Activated CD8-positive, alpha-beta T cell treated with anti-CD3 and anti-CD28 coated beads, Interleukin-2, amount 10 ng/mL, durations not matched to agents 7 days and 5 days (primary cell): ENCODE measurements around the gene CTNND2. TPM values are rescaled to one million over a fixed set of nuclear protein-coding genes. Genes with fewer than 3 reads are reported as not detected.

Experiments used
- ATAC-seq: fragments of 150-1000 bp; cut with Tn5 transposase; one replicate; pipeline ENCODE4 v1.10.0; 2021; ENCODE audit warnings: moderate library complexity
- CTCF ChIA-PET: fragments of 350-600 bp; sonication (Branson Sonifier 250); formaldehyde crosslinking; loops from one replicate; lab custom pipeline; 2021; ENCODE audit warnings: antibody characterized with exemption; lab: Charles Lee
- POLR2A ChIA-PET: fragments of 350-600 bp; sonication (Branson Sonifier 250); formaldehyde crosslinking; loops from one replicate; lab custom pipeline; 2021; ENCODE audit warnings: antibody characterized with exemption; lab: Charles Lee
- DNase-seq: peaks from one replicate; pipeline ENCODE4 v3.0.0-alpha.2; 2020
- H3K27ac Mint-ChIP-seq: one replicate; pipeline ENCODE4 v1.8.0; 2021; ENCODE audit warnings: mild to moderate bottlenecking, mixed read lengths
- H3K27me3 Mint-ChIP-seq: one replicate; pipeline ENCODE4 v1.8.0; 2021; ENCODE audit warnings: low read depth, mixed read lengths
- H3K36me3 Mint-ChIP-seq: one replicate; pipeline ENCODE4 v1.8.0; 2021; ENCODE audit warnings: low read depth, mixed read lengths
- H3K4me1 Mint-ChIP-seq: one replicate; pipeline ENCODE4 v1.8.0; 2021; ENCODE audit warnings: low read depth, mixed read lengths
- H3K4me3 Mint-ChIP-seq: one replicate; pipeline ENCODE4 v1.8.0; 2021; ENCODE audit warnings: mild to moderate bottlenecking, mixed read lengths
- H3K9me3 Mint-ChIP-seq: one replicate; pipeline ENCODE4 v1.8.0; 2022; ENCODE audit warnings: mixed read lengths; ENCODE audit not compliant: insufficient read depth
- total RNA-seq, 2 experiments: library from RNA; stranded (reverse); gene quantifications; one replicate each; pipeline ENCODE4 v1.2.3, GENCODE V29; 2021

The CTNND2 gene
- total RNA-seq, 2 experiments from 2014 or later, result not detected

GRCh38 chr5:11504065-11504885, 400.0 kb downstream of the CTNND2 start:
- Mint-ChIP-seq H3K36me3 (no peaks in the 10 kb centered on the region), H3K27ac (no peak overlapping the region), H3K4me1 (no peaks in the 10 kb centered on the region), H3K4me3 (no peak overlapping the region), H3K27me3 (no peaks in the 10 kb centered on the region), H3K9me3 (no peaks in the 10 kb centered on the region)
- POLR2A ChIA-PET, result no interaction called here
- CTCF ChIA-PET, result no interaction called here
- ATAC-seq, result no peak
- no peak for DNase-seq

DNA sequence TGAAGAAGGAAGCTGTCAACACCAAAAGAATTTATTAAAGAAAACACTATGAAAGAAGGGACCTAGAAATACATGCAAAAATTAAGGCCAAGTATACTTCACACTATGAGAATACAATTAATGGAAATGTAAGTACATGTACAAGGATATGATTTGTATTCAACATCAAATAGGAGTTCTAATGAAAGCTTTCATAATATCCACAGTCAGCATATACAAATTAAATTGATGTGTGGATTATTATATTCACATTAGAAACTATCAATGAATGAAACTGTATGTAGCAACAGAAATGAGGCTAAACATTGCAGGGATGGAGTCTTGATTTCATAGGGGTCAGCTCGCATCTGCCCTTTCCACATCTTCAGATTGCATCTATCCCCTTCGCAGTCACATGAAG, 401.5 kb downstream of the CTNND2 start:
- DNase-seq (no peak), ATAC-seq (no peak)
- Mint-ChIP-seq H3K4me1 (no peaks in the 10 kb centered on the region), H3K27me3 (no peaks in the 10 kb centered on the region), H3K36me3 (no peaks in the 10 kb centered on the region), H3K4me3 (no peak overlapping the region), H3K27ac (no peak overlapping the region), H3K9me3 (no peaks in the 10 kb centered on the region)
- POLR2A ChIA-PET, result no interaction called here
- CTCF ChIA-PET, result no interaction called here

DNA sequence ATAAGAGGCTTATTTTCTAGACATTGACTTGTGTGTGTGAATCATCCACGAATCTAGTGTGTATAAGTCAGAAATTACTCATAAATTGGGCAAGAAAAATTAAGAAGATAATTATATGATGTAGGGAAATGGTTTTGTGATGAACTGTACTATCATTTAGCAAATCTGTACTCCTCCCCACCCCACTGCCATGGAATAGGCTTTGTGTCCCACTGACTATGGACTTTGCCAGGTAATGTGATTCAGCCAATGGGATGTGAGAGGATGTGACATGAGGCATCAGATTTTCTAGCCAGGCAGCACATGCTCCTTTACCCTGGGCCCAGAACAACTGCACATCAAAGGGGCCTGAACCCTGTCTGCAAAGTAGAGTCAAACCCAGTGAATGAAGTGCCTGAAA, 406.6 kb downstream of the CTNND2 start:
- Mint-ChIP-seq H3K9me3 (no peaks in the 10 kb centered on the region), H3K4me3 (no peak overlapping the region), H3K27ac (no peak overlapping the region), H3K4me1 (no peaks in the 10 kb centered on the region), H3K36me3 (no peaks in the 10 kb centered on the region), H3K27me3 (no peaks in the 10 kb centered on the region)
- POLR2A ChIA-PET, result no interaction called here
- CTCF ChIA-PET, result no interaction called here
- no peak for ATAC-seq
- DNase-seq, result no peak

- ChIA-PET CTCF (no interaction called here), POLR2A (no interaction called here)
- no peaks in the 10 kb centered on the region for H3K36me3 Mint-ChIP-seq
- no peak overlapping the region for H3K4me3 Mint-ChIP-seq
- H3K27ac Mint-ChIP-seq, result no peak overlapping the region
- no peaks in the 10 kb centered on the region for H3K4me1 Mint-ChIP-seq
- DNase-seq (no peak), ATAC-seq (no peak)
- H3K27me3 Mint-ChIP-seq, result no peaks in the 10 kb centered on the region
- H3K9me3 Mint-ChIP-seq, result no peaks in the 10 kb centered on the region
Measured at GRCh38 chr5:11496137-11496719, 408.0 kb downstream of the CTNND2 start.

DNA sequence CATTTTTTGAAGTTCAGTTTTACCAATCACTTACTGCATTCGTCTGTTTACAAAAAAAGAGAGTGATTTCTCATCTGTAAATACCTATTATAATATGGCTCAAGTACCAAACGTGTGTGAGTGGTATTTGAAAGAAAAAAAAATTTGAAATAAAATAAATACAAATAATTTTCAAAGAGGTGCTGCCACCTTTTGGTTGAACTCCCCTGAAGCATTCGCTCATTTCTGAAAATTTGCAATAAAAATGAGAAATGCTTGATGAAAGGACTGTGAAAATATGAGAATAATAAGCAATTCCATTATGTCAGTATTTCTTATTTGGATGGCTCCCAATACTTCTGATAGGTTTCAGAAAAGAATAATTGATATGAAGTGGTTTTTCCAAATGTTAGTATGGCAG, 409.9 kb downstream of the CTNND2 start:
- Mint-ChIP-seq H3K36me3 (no peaks in the 10 kb centered on the region), H3K9me3 (no peaks in the 10 kb centered on the region), H3K4me1 (no peaks in the 10 kb centered on the region), H3K27ac (no peak overlapping the region), H3K4me3 (no peak overlapping the region), H3K27me3 (no peaks in the 10 kb centered on the region)
- DNase-seq (no peak), ATAC-seq (no peak)
- CTCF ChIA-PET, result no interaction called here
- POLR2A ChIA-PET, result no interaction called here

GRCh38 chr5:11491404-11492075, 412.7 kb downstream of the CTNND2 start:
- ATAC-seq (no peak), DNase-seq (no peak)
- H3K4me1 Mint-ChIP-seq, result no peaks in the 10 kb centered on the region
- no peak overlapping the region for H3K4me3 Mint-ChIP-seq
- ChIA-PET CTCF (no interaction called here), POLR2A (no interaction called here)
- no peaks in the 10 kb centered on the region for H3K9me3 Mint-ChIP-seq
- H3K27ac Mint-ChIP-seq, result no peak overlapping the region
- no peaks in the 10 kb centered on the region for H3K36me3 Mint-ChIP-seq
- no peaks in the 10 kb centered on the region for H3K27me3 Mint-ChIP-seq

GRCh38 chr5:11483630-11484029, 420.6 kb downstream of the CTNND2 start:
- Mint-ChIP-seq H3K9me3 (no peaks in the 10 kb centered on the region), H3K4me1 (no peaks in the 10 kb centered on the region), H3K27me3 (no peaks in the 10 kb centered on the region), H3K36me3 (no peaks in the 10 kb centered on the region), H3K27ac (no peak overlapping the region), H3K4me3 (no peak overlapping the region)
- ATAC-seq (no peak), DNase-seq (no peak)
- POLR2A ChIA-PET, result no interaction called here
- CTCF ChIA-PET, result no interaction called here

DNA sequence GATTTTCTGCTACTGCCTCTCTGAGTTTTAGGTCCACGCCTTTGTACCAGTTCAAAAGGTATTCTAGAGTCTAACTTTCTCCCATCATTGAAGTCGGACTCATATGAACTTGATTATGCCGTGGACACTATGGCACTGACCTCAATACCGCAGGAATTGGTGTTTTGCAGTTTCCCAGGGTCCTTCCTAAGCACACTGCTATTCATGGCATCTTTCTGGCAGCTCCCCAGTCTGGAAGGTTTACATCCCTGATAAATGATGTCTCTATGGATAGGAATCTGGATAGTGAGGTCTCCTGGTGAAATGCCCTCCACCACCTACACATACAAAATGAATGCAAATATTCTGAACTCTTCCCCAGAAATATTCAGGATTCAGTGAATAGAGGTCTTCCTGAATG, 422.2 kb downstream of the CTNND2 start:
- Mint-ChIP-seq H3K4me3 (no peak overlapping the region), H3K9me3 (no peaks in the 10 kb centered on the region), H3K36me3 (no peaks in the 10 kb centered on the region), H3K27me3 (no peaks in the 10 kb centered on the region), H3K27ac (no peak overlapping the region), H3K4me1 (no peaks in the 10 kb centered on the region)
- no peak for ATAC-seq
- no peak for DNase-seq
- ChIA-PET POLR2A (no interaction called here), CTCF (no interaction called here)

DNA sequence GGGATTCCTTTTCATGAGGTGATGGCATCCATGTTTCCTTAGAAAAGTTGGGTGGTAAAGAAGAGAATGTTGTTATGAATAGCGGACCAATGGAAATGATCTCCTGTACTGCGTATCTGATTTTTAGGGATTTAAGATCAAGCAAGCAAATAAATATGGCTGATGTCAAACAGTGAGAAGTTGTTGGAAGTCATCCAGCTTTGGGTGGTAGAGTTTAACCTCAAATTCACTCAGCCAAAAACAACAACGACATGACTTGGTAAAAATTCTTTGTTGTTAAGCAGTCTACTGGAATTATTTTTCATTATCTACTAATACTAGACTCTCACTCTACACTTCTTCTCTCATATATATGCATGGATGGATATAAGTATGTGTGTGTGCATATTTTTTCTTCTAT, 426.5 kb downstream of the CTNND2 start:
- H3K27me3 Mint-ChIP-seq, result no peaks in the 10 kb centered on the region
- H3K4me3 Mint-ChIP-seq, result no peak overlapping the region
- ChIA-PET POLR2A (no interaction called here), CTCF (no interaction called here)
- H3K9me3 Mint-ChIP-seq, result no peaks in the 10 kb centered on the region
- no peaks in the 10 kb centered on the region for H3K36me3 Mint-ChIP-seq
- DNase-seq (no peak), ATAC-seq (no peak)
- H3K4me1 Mint-ChIP-seq, result no peaks in the 10 kb centered on the region
- H3K27ac Mint-ChIP-seq, result no peak overlapping the region

GRCh38 chr5:11476866-11477265, 427.4 kb downstream of the CTNND2 start:
- DNase-seq (no peak), ATAC-seq (no peak)
- no peaks in the 10 kb centered on the region for H3K9me3 Mint-ChIP-seq
- H3K4me1 Mint-ChIP-seq, result no peaks in the 10 kb centered on the region
- no peaks in the 10 kb centered on the region for H3K27me3 Mint-ChIP-seq
- ChIA-PET CTCF (no interaction called here), POLR2A (no interaction called here)
- H3K27ac Mint-ChIP-seq, result no peak overlapping the region
- no peak overlapping the region for H3K4me3 Mint-ChIP-seq
- H3K36me3 Mint-ChIP-seq, result no peaks in the 10 kb centered on the region

DNA sequence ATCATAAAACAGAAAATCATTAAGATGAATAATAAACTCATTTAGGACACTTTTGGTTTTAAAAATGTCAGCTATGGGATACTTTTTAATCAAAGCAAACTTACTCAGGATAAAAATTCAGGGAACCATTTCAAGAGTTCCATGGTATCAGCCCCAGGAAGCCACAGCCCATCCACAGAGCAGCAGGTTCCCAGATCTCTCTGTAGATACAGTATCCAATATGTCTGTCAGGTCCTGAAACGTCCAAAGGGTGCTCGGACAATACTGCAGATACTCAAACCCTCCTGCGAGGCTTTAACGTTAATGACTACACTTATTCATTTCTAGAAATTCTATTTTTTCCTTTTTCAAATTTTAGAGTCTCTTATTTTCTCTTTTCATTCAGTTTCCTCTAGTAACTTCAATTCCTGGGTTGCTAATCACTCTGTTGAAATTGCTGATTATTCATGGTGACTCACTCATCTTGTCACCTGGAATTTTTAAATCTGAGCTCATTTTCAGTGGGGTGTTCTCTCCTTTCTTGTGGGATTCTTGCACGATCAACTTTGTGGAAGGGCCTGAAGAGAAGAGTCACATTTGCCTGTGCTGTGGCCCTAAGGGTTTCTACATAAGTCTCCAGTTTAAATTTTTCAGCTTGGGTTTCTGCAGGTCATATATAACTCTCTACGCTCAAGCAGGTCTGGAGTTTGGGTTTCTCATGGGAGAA, 435.8 kb downstream of the CTNND2 start:
- no peaks in the 10 kb centered on the region for H3K4me1 Mint-ChIP-seq
- ChIA-PET POLR2A (no interaction called here), CTCF (no interaction called here)

DNA sequence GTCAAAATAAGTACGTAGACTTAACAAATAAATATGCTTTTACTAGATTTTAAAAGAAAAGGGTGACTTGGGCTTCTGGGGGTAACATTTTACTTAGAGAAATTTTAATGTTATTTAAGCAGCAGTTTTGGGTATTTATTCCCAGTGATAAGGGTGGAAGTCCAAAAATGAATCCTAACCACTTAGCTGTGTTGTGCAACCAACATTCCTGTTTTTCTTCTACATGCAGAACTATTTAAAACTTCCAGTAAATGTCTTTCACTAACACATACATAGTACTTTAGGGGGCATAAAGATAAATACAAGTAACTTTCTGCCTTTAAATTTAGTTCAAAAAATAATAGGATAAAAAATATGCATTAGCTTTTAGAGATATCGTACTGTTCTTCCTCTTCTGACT, 436.7 kb downstream of the CTNND2 start:
- Mint-ChIP-seq H3K36me3 (no peaks in the 10 kb centered on the region), H3K27ac (no peak overlapping the region), H3K27me3 (no peaks in the 10 kb centered on the region), H3K4me1 (no peaks in the 10 kb centered on the region), H3K4me3 (no peak overlapping the region), H3K9me3 (no peaks in the 10 kb centered on the region)
- POLR2A ChIA-PET, result no interaction called here
- CTCF ChIA-PET, result no interaction called here
- DNase-seq (no peak), ATAC-seq (no peak)

More for the DNA sequence above, 435.8 kb downstream of the CTNND2 start:
- H3K36me3 Mint-ChIP-seq, result no peaks in the 10 kb centered on the region
- no peaks in the 10 kb centered on the region for H3K9me3 Mint-ChIP-seq
- ATAC-seq, result no peak
- DNase-seq, result no peak
- H3K27me3 Mint-ChIP-seq, result no peaks in the 10 kb centered on the region
- no peak overlapping the region for H3K4me3 Mint-ChIP-seq
- H3K27ac Mint-ChIP-seq, result no peak overlapping the region
